ENCODE measurements around the gene PCCA.
"Not testable (repeated sequence)": the region's sequence is repeated elsewhere in the genome, so short reads cannot be mapped to it uniquely, and the experiment has no call there.

The PCCA gene

DNA sequence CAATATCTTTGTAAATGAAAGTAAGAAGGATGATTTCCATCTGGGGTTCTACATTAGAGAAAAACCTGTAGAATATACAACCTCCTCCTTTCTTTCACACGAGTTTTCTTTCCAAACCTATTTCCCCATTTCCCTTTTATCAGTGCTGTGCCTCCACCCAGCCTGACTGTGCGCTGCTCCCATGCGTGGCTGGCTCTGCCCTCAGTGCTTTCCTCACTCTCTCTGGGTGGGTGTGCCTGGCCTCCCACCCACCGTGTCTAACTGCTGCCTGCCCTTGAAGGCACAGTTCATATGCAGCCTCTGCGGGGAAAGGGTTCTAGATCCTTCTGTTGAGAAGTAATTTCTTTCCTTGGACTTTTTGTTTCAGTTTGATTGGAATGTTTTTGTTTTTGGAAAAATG is 70.7 kb downstream of the PCCA start:
- H3K27ac ChIP-seq, result no peak overlapping the region
- H3K27me3 ChIP-seq (replicated peaks), result no peaks in the 10 kb centered on the region
- no peak overlapping the region for H3K4me3 ChIP-seq (ENCODE audit: low read depth, low read length)
- DNase-seq, result no peak
- H3K36me3 ChIP-seq (replicated peaks), result no peaks in the 10 kb centered on the region
- in situ Hi-C loops (cut with HindIII; ENCODE audit: low pct_ligation_motif_present, low sequenced_read_pairs), result no loop called here
- TF ChIP-seq, protein P1, sequence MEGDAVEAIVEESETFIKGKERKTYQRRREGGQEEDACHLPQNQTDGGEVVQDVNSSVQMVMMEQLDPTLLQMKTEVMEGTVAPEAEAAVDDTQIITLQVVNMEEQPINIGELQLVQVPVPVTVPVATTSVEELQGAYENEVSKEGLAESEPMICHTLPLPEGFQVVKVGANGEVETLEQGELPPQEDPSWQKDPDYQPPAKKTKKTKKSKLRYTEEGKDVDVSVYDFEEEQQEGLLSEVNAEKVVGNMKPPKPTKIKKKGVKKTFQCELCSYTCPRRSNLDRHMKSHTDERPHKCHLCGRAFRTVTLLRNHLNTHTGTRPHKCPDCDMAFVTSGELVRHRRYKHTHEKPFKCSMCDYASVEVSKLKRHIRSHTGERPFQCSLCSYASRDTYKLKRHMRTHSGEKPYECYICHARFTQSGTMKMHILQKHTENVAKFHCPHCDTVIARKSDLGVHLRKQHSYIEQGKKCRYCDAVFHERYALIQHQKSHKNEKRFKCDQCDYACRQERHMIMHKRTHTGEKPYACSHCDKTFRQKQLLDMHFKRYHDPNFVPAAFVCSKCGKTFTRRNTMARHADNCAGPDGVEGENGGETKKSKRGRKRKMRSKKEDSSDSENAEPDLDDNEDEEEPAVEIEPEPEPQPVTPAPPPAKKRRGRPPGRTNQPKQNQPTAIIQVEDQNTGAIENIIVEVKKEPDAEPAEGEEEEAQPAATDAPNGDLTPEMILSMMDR (IDR thresholded peaks at IDR 0.05; ENCODE audit: low read depth, low read length, missing control alignments), result no peak

DNA sequence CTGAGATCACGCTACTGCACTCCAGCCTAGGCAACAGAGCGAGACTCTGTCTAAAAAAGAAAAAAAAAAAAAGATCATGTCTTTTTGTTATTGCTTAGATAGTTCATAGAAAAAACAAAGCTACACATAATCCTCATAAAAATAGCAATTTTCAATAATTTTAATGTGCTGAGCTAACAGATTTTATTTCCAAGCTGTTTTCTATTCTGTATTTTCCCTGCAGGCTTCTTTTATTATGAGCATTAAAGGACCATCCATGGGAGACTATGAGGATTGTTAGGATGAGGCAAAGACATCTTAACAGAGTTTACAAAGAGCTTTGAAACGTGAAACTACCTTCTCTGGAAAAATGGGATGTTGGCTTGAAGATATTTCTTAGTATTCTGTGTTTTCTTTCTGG is 71.6 kb downstream of the PCCA start:
- DNase-seq, result no peak
- Histone ChIP-seq H3K4me3 (ENCODE audit: low read depth, low read length) (no peak overlapping the region), H3K36me3 (replicated peaks) (no peaks in the 10 kb centered on the region), H3K27ac (no peak overlapping the region), H3K27me3 (replicated peaks) (no peaks in the 10 kb centered on the region)
- TF ChIP-seq, protein P1 (IDR thresholded peaks at IDR 0.05; ENCODE audit: low read depth, low read length, missing control alignments), result no peak
- in situ Hi-C loops (cut with HindIII; ENCODE audit: low pct_ligation_motif_present, low sequenced_read_pairs), result no loop called here

DNA sequence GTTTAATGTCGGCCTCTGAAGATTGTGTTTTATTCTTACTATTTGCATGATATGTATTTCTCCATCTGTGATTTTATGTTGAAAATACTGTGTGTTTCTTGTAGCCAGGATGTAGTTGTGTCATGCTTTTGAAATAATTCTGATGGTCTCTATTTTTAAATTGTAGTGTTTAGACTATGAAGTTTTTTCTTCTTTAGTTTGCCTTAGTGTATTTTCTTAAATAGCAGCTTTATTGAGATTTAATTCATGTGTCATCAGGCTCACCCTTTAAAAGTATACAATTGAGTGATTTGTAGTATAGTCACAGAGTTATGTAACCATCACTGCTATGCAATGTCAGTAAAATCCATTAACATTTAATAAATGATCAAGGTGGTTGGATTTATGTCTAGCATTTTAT is 74.5 kb downstream of the PCCA start:
- H3K27me3 ChIP-seq (replicated peaks), result no peaks in the 10 kb centered on the region
- H3K27ac ChIP-seq, result no peak overlapping the region
- no peaks in the 10 kb centered on the region for H3K36me3 ChIP-seq (replicated peaks)
- no peak for DNase-seq
- no peak overlapping the region for H3K4me3 ChIP-seq (ENCODE audit: low read depth, low read length)
- in situ Hi-C loops (cut with HindIII; ENCODE audit: low pct_ligation_motif_present, low sequenced_read_pairs), result no loop called here
- TF ChIP-seq, protein P1 (IDR thresholded peaks at IDR 0.05; ENCODE audit: low read depth, low read length, missing control alignments), result no peak

DNA sequence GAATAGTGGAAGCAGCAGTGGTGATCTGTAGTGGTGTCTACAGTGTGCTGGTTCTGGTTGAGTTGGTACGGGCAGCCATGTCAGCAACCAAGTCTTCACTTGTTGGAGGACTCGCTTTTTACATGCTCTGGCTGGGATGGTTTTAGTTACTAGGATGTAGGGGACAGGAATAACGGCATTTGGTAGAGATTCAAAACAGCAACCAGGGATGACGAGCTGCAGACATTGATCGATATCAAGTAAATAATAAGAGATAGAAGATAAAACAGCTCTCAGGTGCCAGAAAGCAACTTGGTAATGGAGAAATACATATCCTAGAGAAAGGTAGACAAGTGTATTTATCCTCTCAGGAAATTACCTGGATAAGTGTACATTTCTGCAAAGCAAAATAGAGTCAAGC is 84.3 kb downstream of the PCCA start:
- no peak for DNase-seq
- Histone ChIP-seq H3K27ac (no peak overlapping the region), H3K36me3 (replicated peaks) (no peaks in the 10 kb centered on the region), H3K27me3 (replicated peaks) (no peaks in the 10 kb centered on the region), H3K4me3 (ENCODE audit: low read depth, low read length) (no peak overlapping the region)
- in situ Hi-C loops (cut with HindIII; ENCODE audit: low pct_ligation_motif_present, low sequenced_read_pairs), result no loop called here
- TF ChIP-seq, protein P1 (IDR thresholded peaks at IDR 0.05; ENCODE audit: low read depth, low read length, missing control alignments), result no peak

DNA sequence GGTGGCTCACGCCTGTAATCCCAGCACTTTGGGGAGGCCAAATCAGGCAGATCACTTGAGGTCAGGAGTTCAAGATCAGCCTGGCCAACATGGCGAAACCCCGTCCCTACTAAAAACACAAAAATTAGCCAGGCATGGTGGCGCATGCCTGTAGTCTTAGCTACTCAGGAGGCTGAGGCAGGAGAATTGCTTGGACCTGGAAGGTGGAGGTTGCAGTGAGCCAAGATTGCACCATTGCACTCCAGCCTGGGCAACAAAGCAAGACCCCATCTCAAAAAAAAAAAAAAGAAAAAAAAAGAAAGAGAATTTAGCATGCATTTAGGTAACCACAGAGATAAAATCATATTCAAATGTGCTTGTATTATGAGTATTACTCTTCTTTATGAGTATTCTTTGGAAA is 85.6 kb downstream of the PCCA start:
- H3K27ac ChIP-seq; in situ Hi-C loops (cut with HindIII; ENCODE audit: low pct_ligation_motif_present, low sequenced_read_pairs); H3K36me3 ChIP-seq (replicated peaks); H3K27me3 ChIP-seq (replicated peaks); H3K4me3 ChIP-seq (ENCODE audit: low read depth, low read length); DNase-seq: not testable (repeated sequence)

DNA sequence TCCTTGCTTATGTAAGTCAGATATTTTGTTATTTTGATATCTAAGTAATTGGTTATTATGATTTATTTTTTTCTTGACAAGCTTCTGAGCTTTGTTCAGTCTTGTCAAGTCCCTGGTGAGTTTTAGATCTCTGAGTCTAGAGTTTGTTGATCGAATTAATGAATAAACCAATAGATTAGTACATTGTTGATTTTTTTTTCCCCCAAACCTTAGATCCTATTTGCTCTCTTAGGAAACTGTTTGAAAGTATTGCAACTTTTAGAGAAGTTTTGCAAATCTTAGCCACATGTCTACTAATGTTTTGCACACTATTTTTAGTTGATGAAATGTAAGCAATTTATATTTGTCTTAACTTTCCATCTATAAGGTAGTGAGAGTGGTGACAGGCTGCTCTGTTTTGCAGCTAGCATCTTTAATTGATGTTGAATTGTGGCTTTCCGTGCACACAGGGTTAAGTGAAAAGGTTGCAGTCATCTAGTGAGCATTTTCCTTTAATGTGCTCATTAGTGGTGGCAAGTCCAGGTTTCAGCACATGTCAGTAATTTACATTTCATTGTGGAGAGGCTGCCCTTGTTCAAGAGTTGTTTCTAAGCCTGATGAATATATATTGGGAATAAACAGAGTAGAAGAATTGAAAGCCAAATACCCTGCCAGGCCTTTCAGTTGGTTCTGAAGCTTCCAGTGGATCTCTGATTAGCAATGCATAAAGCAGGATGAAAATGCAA is 86.3 kb downstream of the PCCA start:
- DNase-seq, result no peak
- Histone ChIP-seq H3K4me3 (ENCODE audit: low read depth, low read length) (no peak overlapping the region), H3K27ac (no peak overlapping the region), H3K27me3 (replicated peaks) (no peaks in the 10 kb centered on the region), H3K36me3 (replicated peaks) (no peaks in the 10 kb centered on the region)
- in situ Hi-C loops (cut with HindIII; ENCODE audit: low pct_ligation_motif_present, low sequenced_read_pairs), result no loop called here
- TF ChIP-seq, protein P1 (IDR thresholded peaks at IDR 0.05; ENCODE audit: low read depth, low read length, missing control alignments), result no peak

Data from brain microvascular endothelial cell (primary cell).